H1 (cell line): Measurements from ENCODE around the gene OGFOD3. TPM values are rescaled to one million over a fixed set of nuclear protein-coding genes. Genes with fewer than 3 reads are reported as not detected.

Experiments
- CTCF ChIA-PET: fragments of 300-600 bp; sonication (Branson Sonifier 250); formaldehyde crosslinking; loops from one replicate; lab custom pipeline; 2021; ENCODE audit not compliant: partially characterized antibody; lab: Charles Lee
- POLR2A ChIA-PET: fragments of 300-600 bp; sonication (Branson Sonifier 250); formaldehyde crosslinking; loops from one replicate; lab custom pipeline; 2021; ENCODE audit warnings: inconsistent platforms; ENCODE audit not compliant: partially characterized antibody; lab: Charles Lee
- DNase-seq, 2 experiments: peaks; one replicate each; pipeline versions ENCODE4 v3.0.0 to v3.0.0-alpha.2; 2010 to 2022; ENCODE audit warnings: low spot score in 2 of 2, low read depth in 1 of 2, mixed read lengths in 1 of 2
- FAIRE-seq: peaks from 2 replicates; lab custom pipeline; 2011; peaks lifted over from hg19 to GRCh38; lab: Jason Lieb, UNC
- H2AFZ ChIP-seq: 2 replicates; pipeline ENCODE4 v1.8.1; 2012; ENCODE audit warnings: low read length, inconsistent platforms
- H2AK5ac ChIP-seq: 2 replicates; pipeline ENCODE4 v1.6.1; 2013; ENCODE audit warnings: low read depth, low read length
- H2BK120ac ChIP-seq: replicated peaks from 2 replicates; pipeline ENCODE3; 2013; ENCODE audit warnings: low read depth, low read length, inconsistent platforms
- H2BK12ac ChIP-seq: 2 replicates; pipeline ENCODE4 v1.6.1; 2013; ENCODE audit warnings: low read depth, low read length
- H2BK15ac ChIP-seq: 2 replicates; pipeline ENCODE4 v1.6.1; 2013; ENCODE audit warnings: low read length
- H2BK20ac ChIP-seq: 2 replicates; pipeline ENCODE4 v1.6.1; 2013; ENCODE audit warnings: low read length
- H2BK5ac ChIP-seq: 2 replicates; pipeline ENCODE4 v1.6.1; 2013; ENCODE audit warnings: low read depth, low read length
- H3K14ac ChIP-seq: 2 replicates; pipeline ENCODE4 v1.6.1; 2013; ENCODE audit warnings: inconsistent platforms; ENCODE audit not compliant: insufficient read length
- H3K18ac ChIP-seq: 2 replicates; pipeline ENCODE4 v1.6.1; 2013; ENCODE audit warnings: low read length; ENCODE audit errors: extremely low read depth
- H3K23ac ChIP-seq: 2 replicates; pipeline ENCODE4 v1.6.1; 2013; ENCODE audit warnings: inconsistent platforms; ENCODE audit not compliant: insufficient read length
- H3K23me2 ChIP-seq: 2 replicates; pipeline ENCODE4 v1.6.1; 2013; ENCODE audit warnings: low read depth, low read length
- H3K27ac ChIP-seq: 2 replicates; pipeline ENCODE4 v1.6.1; 2011; ENCODE audit warnings: low read depth, low read length, inconsistent platforms
- H3K27me3 ChIP-seq, 4 experiments: replicated peaks in 1 of 4; 1 replicate in 1 of 4; 2 replicates in 3 of 4; pipeline versions ENCODE4 v1.6.1 to v1.8.1; 2011 to 2013; ENCODE audit warnings: low read length in 3 of 4, mild to moderate bottlenecking in 3 of 4, inconsistent platforms in 2 of 4, mixed read lengths in 2 of 4, moderate library complexity in 1 of 4; ENCODE audit not compliant: control insufficient read depth in 3 of 4, insufficient read depth in 3 of 4; ENCODE audit errors: extremely low read depth in 1 of 4
- H3K36me3 ChIP-seq, 4 experiments: 2 replicates each; pipeline versions ENCODE4 v1.6.1 to v1.8.1; 2011 to 2013; ENCODE audit warnings: mild to moderate bottlenecking in 4 of 4, low read length in 3 of 4, moderate library complexity in 2 of 4, control low read depth in 1 of 4, inconsistent platforms in 1 of 4; ENCODE audit not compliant: insufficient read depth in 4 of 4, control insufficient read depth in 2 of 4
- H3K4ac ChIP-seq: replicated peaks from 2 replicates; pipeline ENCODE3; 2013; ENCODE audit warnings: low read length, low read depth, mixed read lengths, inconsistent platforms; ENCODE audit not compliant: insufficient read length
- H3K4me1 ChIP-seq, 4 experiments: replicated peaks in 1 of 4; 1 replicate in 1 of 4; 2 replicates in 3 of 4; pipeline versions ENCODE4 v1.6.1 to v1.8.1; 2011 to 2013; ENCODE audit warnings: low read length in 3 of 4, inconsistent platforms in 2 of 4, mixed read lengths in 1 of 4; ENCODE audit not compliant: insufficient read depth in 4 of 4, control insufficient read depth in 3 of 4
- H3K4me2 ChIP-seq, 2 experiments: 2 replicates each; pipeline versions ENCODE4 v1.6.1 to v1.8.1; 2011 to 2013; ENCODE audit warnings: low read depth in 2 of 2, low read length in 2 of 2, control low read depth in 1 of 2, inconsistent platforms in 1 of 2, mild to moderate bottlenecking in 1 of 2; ENCODE audit not compliant: insufficient read depth in 1 of 2
- H3K4me3 ChIP-seq, 4 experiments: fragments of 200-600, 300-600 bp in 1 of 4; sonication (generic), shearing (Covaris generic), sonication (Bioruptor Twin) in 1 of 4; 2 replicates each; pipeline versions ENCODE4 v1.5.1 to v1.8.1; 2011 to 2016; ENCODE audit warnings: low read length in 4 of 4, low read depth in 3 of 4, control low read depth in 2 of 4, inconsistent platforms in 2 of 4, mild to moderate bottlenecking in 2 of 4, mixed read lengths in 1 of 4, moderate library complexity in 1 of 4; ENCODE audit not compliant: insufficient read depth in 2 of 4; ENCODE audit errors: extremely low read depth in 1 of 4
- H3K56ac ChIP-seq: replicated peaks from 2 replicates; pipeline ENCODE3; 2013; ENCODE audit warnings: low read depth, mild to moderate bottlenecking, mixed read lengths, low read length, inconsistent platforms; ENCODE audit not compliant: insufficient read length
- H3K79me1 ChIP-seq: 2 replicates; pipeline ENCODE4 v1.6.1; 2013; ENCODE audit warnings: low read depth, low read length, control low read depth
- H3K79me2 ChIP-seq, 2 experiments: 2 replicates each; pipeline versions ENCODE4 v1.6.1 to v1.8.1; 2012 to 2013; ENCODE audit warnings: low read length in 2 of 2, mild to moderate bottlenecking in 2 of 2, inconsistent platforms in 1 of 2; ENCODE audit not compliant: insufficient read depth in 2 of 2, control insufficient read depth in 1 of 2
- H3K9ac ChIP-seq, 4 experiments: replicated peaks in 1 of 4; 1 replicate in 1 of 4; 2 replicates in 3 of 4; pipeline versions ENCODE4 v1.6.1 to v1.8.1; 2011 to 2013; ENCODE audit warnings: low read depth in 3 of 4, low read length in 3 of 4, control low read depth in 2 of 4, mild to moderate bottlenecking in 2 of 4, moderate library complexity in 2 of 4, inconsistent platforms in 1 of 4; ENCODE audit errors: extremely low read depth in 1 of 4
- H3K9me3 ChIP-seq, 2 experiments: 2 replicates each; pipeline versions ENCODE4 v1.6.1 to v1.8.1; 2012 to 2013; ENCODE audit warnings: mild to moderate bottlenecking in 2 of 2, moderate library complexity in 2 of 2, control low read depth in 1 of 2, inconsistent platforms in 1 of 2, low read depth in 1 of 2, low read length in 1 of 2, mixed read lengths in 1 of 2; ENCODE audit not compliant: insufficient read depth in 2 of 2
- H4K20me1 ChIP-seq, 2 experiments: replicated peaks in 1 of 2; 2 replicates each; pipeline versions ENCODE3 to v1.8.1; 2011 to 2013; ENCODE audit warnings: inconsistent platforms in 2 of 2, low read length in 2 of 2, mild to moderate bottlenecking in 1 of 2; ENCODE audit not compliant: insufficient read depth in 2 of 2, control insufficient read depth in 1 of 2
- H4K5ac ChIP-seq: 2 replicates; pipeline ENCODE4 v1.6.1; 2013; ENCODE audit warnings: low read length, low read depth, mixed read lengths, inconsistent platforms; ENCODE audit not compliant: insufficient read length
- H4K8ac ChIP-seq: 2 replicates; pipeline ENCODE4 v1.8.0; 2013; ENCODE audit warnings: mild to moderate bottlenecking, moderate library complexity, low read length, inconsistent platforms; ENCODE audit not compliant: insufficient read depth; ENCODE audit errors: extremely low read depth
- H4K91ac ChIP-seq: replicated peaks from 2 replicates; pipeline ENCODE3; 2013; ENCODE audit warnings: low read length, mixed read lengths, inconsistent platforms; ENCODE audit not compliant: insufficient read length
- CBX8 ChIP-seq: fragments of 300-800, 300-1000 bp; sonication (generic); IDR thresholded peaks from 2 replicates; pipeline ENCODE4 v1.7.1; 2016; ENCODE audit warnings: low read depth, low read length, borderline replicate concordance
- SP4 ChIP-seq: IDR thresholded peaks from 2 replicates; pipeline ENCODE4 v1.6.1; 2012; ENCODE audit warnings: low read length, inconsistent platforms
- WGBS, 2 experiments: shearing (Covaris generic) in 1 of 2; methylation state at CpG; one replicate each; pipeline versions ENCODE4 v1.1.6 to v1.1.7; 2013 to 2015; ENCODE audit warnings: low lambda C conversion rate in 2 of 2, mixed read lengths in 2 of 2, inconsistent platforms in 1 of 2, low coverage in 1 of 2, missing lambda C conversion rate in 1 of 2; ENCODE audit not compliant: insufficient replicate concordance in 2 of 2, insufficient coverage in 1 of 2, insufficient read length in 1 of 2; ENCODE audit errors: extremely low coverage in 1 of 2, missing lambda C conversion rate in 1 of 2; 5-methylcytosine and 5-hydroxymethylcytosine counted together
- polyA plus RNA-seq, 7 experiments: library from polyadenylated mRNA; depleted of rRNA in 3 of 7; stranded (reverse) in 5 of 7; unstranded in 2 of 7; fragments of >200 nt in 5 of 7; fragments of 200-250 nt in 2 of 7; gene quantifications; 1 replicate in 5 of 7; 2 replicates in 1 of 7; 4 replicates in 1 of 7; pipeline versions ENCODE4 v1.2.1 to v1.2.3, GENCODE V29; 2011 to 2013; ENCODE audit warnings: missing spikeins in 2 of 7, mixed read lengths in 2 of 7
- total RNA-seq: library from RNA; stranded (reverse); fragmentation: NEBNext Ultra II Directional; extraction: Animal tissue kit (Norgen Biotek cat#: 25700); gene quantifications from 2 replicates; pipeline ENCODE4 v1.2.1, GENCODE V29; 2021

The OGFOD3 gene
- total and polyA plus RNA-seq, 2 of the 8 experiments (the other 6 are each of a cell fraction or from before 2014, with no cell fraction given), result 21.1 to 21.8 TPM

- no peak overlapping the region for H3K56ac ChIP-seq
- H2BK12ac ChIP-seq, result no peak overlapping the region
- H3K23ac ChIP-seq, result no peak overlapping the region
- H3K23me2 ChIP-seq, result no peaks in the 10 kb centered on the region
- H4K8ac ChIP-seq, result no peak overlapping the region
- H3K14ac ChIP-seq, result no peak overlapping the region
- no peak for DNase-seq
- H3K4me3 ChIP-seq, result no peak overlapping the region
- no peak overlapping the region for H2AFZ ChIP-seq
- H3K18ac ChIP-seq, result no peak overlapping the region
- H2AK5ac ChIP-seq, result no peak overlapping the region
- H3K4me1 ChIP-seq, result peaks cover 0 to 9% (median 5%) of the 10 kb centered on the region in 4 experiments; a peak in 5 of 7 replicates
- POLR2A ChIA-PET, result no interaction called here
- H3K27me3 ChIP-seq, result no peaks in the 10 kb centered on the region
- CTCF ChIA-PET, result interaction anchor here (0.8 kb wide), 1 partner anchor 171 kb away, joined by 3 read pairs; no protein-coding TSS in a partner anchor
- H3K4me2 ChIP-seq, result no peak overlapping the region
- H3K4ac ChIP-seq, result no peak overlapping the region
- FAIRE-seq, result no peak
- H4K5ac ChIP-seq, result no peak overlapping the region
- H3K9me3 ChIP-seq, result no peaks in the 10 kb centered on the region
- no peaks in the 10 kb centered on the region for H3K79me1 ChIP-seq
- no peak overlapping the region for H2BK15ac ChIP-seq
- no peak overlapping the region for H2BK120ac ChIP-seq
- H3K27ac ChIP-seq, result no peak overlapping the region
- WGBS, 2 experiments, result 89% methylated on average over 35 of the region's 38 CpGs; no CpG with 5 or more reads in 1 of the 2 experiments
- no peak overlapping the region for H2BK20ac ChIP-seq
- H3K9ac ChIP-seq, result no peak overlapping the region
- H2BK5ac ChIP-seq, result no peak overlapping the region
- 0 out of 8 replicates have a peak, but pooled peaks cover 0 to under 1% (median 0%) of the 10 kb centered on the region in 4 experiments for H3K36me3 ChIP-seq
- peaks cover 0 to 1% of the 10 kb centered on the region in 2 experiments for H4K20me1 ChIP-seq
- no peaks in the 10 kb centered on the region for H3K79me2 ChIP-seq
- no peak overlapping the region for H4K91ac ChIP-seq
- TF ChIP-seq CBX8 (no peak), SP4 (no peak)
Measured at GRCh38 chr17:82386881-82387704, 31.3 kb downstream of the OGFOD3 start.
